BE2C (cell line): Measurements from ENCODE around the gene TBX2.

Experiments
- DNase-seq: peaks from one replicate; pipeline ENCODE4 v3.0.0-alpha.2; 2020
- H3K27me3 ChIP-seq: fragments of 250-450 bp; sonication (Bioruptor Pico); 2 replicates; pipeline ENCODE4 v1.5.1; 2020; ENCODE audit warnings: mild to moderate bottlenecking
- H3K36me3 ChIP-seq: fragments of 250-450 bp; sonication (Bioruptor Pico); 2 replicates; pipeline ENCODE4 v1.5.1; 2020; ENCODE audit warnings: mild to moderate bottlenecking
- H3K4me1 ChIP-seq: fragments of 250-450 bp; sonication (Bioruptor Pico); 2 replicates; pipeline ENCODE4 v1.5.1; 2020
- H3K4me3 ChIP-seq: 2 replicates; pipeline ENCODE4 v1.5.1; 2011; ENCODE audit warnings: low read depth, low read length
- H3K9me3 ChIP-seq: fragments of 250-450 bp; sonication (Bioruptor Pico); 2 replicates; pipeline ENCODE4 v1.5.1; 2020
- CTCF ChIP-seq: IDR thresholded peaks from 2 replicates; pipeline ENCODE4 v1.5.1; 2012; ENCODE audit warnings: mild to moderate bottlenecking, low read depth, low read length

TBX2 gene

DNA sequence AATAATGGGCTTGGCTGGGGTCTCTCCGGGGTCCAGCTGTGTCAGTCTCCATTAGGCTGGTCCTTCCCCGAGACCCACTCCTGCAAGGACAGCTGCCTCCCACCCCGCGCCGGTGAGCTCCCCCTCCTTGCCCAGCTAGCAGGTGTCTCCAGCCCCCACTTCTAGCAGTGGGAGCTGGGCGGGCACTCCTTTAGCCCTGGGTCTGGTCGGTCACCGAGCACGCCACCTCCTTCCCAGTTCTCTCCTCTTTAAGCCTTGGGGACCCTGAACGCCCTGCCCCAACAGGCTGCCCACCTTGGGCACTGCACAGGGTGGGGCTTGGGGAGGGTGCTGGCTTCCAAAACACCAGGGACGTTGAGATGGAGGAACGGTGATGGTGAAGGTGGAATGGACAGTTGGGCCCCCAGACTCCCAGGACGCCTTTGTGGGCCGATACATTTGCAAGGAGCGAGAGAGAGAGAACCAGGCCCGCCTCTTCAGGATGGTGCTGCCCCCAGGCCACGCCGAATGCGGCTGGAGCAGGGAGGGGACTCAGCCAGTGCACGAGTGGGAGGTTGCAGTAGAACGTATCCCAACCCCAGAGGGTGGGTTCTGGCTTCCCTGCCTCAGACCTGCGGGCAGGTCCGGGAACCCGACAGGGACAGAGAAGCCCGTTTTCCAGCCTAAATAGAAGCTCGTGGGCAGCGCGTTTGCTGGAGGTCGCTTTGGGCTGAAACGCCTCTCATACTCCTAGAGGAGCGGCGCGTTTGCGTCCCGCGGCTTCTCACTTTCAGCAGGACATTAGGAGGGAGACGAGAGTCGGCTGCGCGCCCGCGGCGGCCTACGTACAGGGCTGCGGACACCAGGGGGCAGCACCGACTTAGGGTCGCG is 10.7 kb downstream of the TBX2 start:
- DNase-seq: peak; percentile 68
- no peaks in the 10 kb centered on the region for H3K9me3 ChIP-seq
- no peak overlapping the region for H3K4me3 ChIP-seq
- TF ChIP-seq CTCF: peak; percentile 21
- peaks cover 5% of the 10 kb centered on the region for H3K4me1 ChIP-seq
- H3K27me3 ChIP-seq: no peaks in the 10 kb centered on the region
- H3K36me3 ChIP-seq: peaks cover 34% of the 10 kb centered on the region

GRCh38 chr17:61411011-61411260 is 11.3 kb downstream of the TBX2 start:
- H3K27me3 ChIP-seq: no peaks in the 10 kb centered on the region
- peaks cover 4% of the 10 kb centered on the region for H3K4me1 ChIP-seq
- H3K36me3 ChIP-seq: peaks cover 28% of the 10 kb centered on the region
- peak overlapping the region; percentile 85 for H3K4me3 ChIP-seq
- no peak for TF ChIP-seq CTCF
- DNase-seq: no peak
- H3K9me3 ChIP-seq: no peaks in the 10 kb centered on the region

GRCh38 chr17:61411261-61412142 is 11.9 kb downstream of the TBX2 start:
- Histone ChIP-seq H3K9me3 (no peaks in the 10 kb centered on the region), H3K4me3 (peak overlapping the region; percentile 85), H3K27me3 (no peaks in the 10 kb centered on the region), H3K4me1 (no peaks in the 10 kb centered on the region; the same call in none of the 2 replicates), H3K36me3 (peaks cover 23% of the 10 kb centered on the region)
- peak; percentile 63 for TF ChIP-seq CTCF
- peak; percentile 85 for DNase-seq

- DNase-seq: peak; percentile 90
- no peaks in the 10 kb centered on the region for H3K27me3 ChIP-seq
- H3K9me3 ChIP-seq: no peaks in the 10 kb centered on the region
These were observed 12.7 kb downstream of the TBX2 start for GRCh38 chr17:61412143-61412859.

DNA sequence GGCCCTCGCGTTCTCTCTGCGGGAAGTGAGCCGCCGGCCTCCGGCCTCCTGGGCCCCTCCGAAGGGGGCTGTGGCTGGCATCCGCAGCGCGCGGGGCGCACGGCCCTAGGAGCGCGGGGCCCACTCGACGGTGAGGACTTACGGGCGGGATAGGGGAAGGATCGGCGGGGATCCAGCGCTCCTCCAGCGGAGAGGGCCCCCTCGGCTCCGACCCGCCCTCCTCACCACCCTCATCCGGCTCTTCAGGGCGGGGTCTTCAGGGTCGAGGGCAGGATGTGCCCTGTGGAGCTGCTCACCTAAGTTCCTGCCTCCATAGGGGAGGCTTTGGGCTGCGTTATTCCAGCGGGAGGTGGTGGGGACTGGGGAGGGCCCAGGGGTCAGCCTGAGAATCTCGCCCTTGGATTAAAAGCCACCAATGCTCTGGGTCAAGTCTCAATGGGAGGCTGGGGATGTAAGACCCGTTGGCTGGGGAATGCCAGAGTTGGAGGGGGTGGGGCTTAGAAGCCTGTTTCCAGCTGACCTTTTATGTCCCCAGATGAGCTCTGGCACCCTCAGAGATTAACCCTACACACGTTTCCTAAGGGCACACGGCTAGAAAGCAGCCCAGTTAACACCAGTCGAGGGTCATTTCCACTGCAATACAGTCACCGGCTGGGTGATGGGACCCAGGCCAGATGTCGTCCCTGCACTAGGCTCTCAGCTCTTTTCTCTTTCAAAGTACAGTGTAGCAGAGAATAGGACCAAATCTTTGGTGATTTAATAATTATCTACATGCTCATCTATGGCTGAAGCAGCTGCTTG is 13.4 kb downstream of the TBX2 start:
- TF ChIP-seq CTCF: no peak
- peak overlapping the region; percentile 85 for H3K4me3 ChIP-seq
- no peaks in the 10 kb centered on the region; the same call in none of the 2 replicates for H3K4me1 ChIP-seq
- peaks cover 9% of the 10 kb centered on the region for H3K36me3 ChIP-seq
- no peaks in the 10 kb centered on the region for H3K27me3 ChIP-seq
- DNase-seq: peak; percentile 35
- no peaks in the 10 kb centered on the region for H3K9me3 ChIP-seq

More at GRCh38 chr17:61412143-61412859, 12.7 kb downstream of the TBX2 start:
- Histone ChIP-seq H3K4me1 (no peaks in the 10 kb centered on the region; the same call in none of the 2 replicates), H3K4me3 (peak overlapping the region; percentile 85), H3K36me3 (peaks cover 16% of the 10 kb centered on the region)
- TF ChIP-seq CTCF: peak; percentile 93
